GM12872 (cell line): ENCODE measurements around the gene TPI1.

Source experiments
- CTCF ChIP-seq: IDR thresholded peaks from 3 replicates; pipeline ENCODE4 v1.5.1; 2011; ENCODE audit warnings: low read depth, mild to moderate bottlenecking, low read length, moderate library complexity; ENCODE audit not compliant: insufficient read depth

The TPI1 gene

GRCh38 chr12:6830286-6830890 is 36.9 kb upstream of the TPI1 start:
- TF ChIP-seq CTCF, result no peak

- no peak for TF ChIP-seq CTCF
These were observed 36.3 kb upstream of the TPI1 start for GRCh38 chr12:6830999-6831398.

- TF ChIP-seq CTCF, result no peak
These were observed 35.8 kb upstream of the TPI1 start for GRCh38 chr12:6831450-6831995.

GRCh38 chr12:6832125-6832524 is 35.2 kb upstream of the TPI1 start:
- TF ChIP-seq CTCF, result no peak

GRCh38 chr12:6833189-6833890 is 34.0 kb upstream of the TPI1 start:
- TF ChIP-seq CTCF, result no peak

GRCh38 chr12:6834254-6834653 is 33.1 kb upstream of the TPI1 start:
- no peak for TF ChIP-seq CTCF

- no peak for TF ChIP-seq CTCF
These were observed 32.5 kb upstream of the TPI1 start for GRCh38 chr12:6834873-6835272.
